Nephron (organoid): Measurements from ENCODE around the gene UBA3.

Source experiments
- H3K27ac Mint-ChIP-seq, 3 experiments: 2 replicates each; pipeline ENCODE4 v1.8.0; 2020; ENCODE audit warnings: mixed read lengths in 3 of 3, mild to moderate bottlenecking in 2 of 3, moderate library complexity in 1 of 3
- H3K27me3 Mint-ChIP-seq: 2 replicates; pipeline ENCODE4 v1.8.0; 2021; ENCODE audit warnings: low read depth, mild to moderate bottlenecking, moderate library complexity, mixed read lengths
- H3K36me3 Mint-ChIP-seq: 2 replicates; pipeline ENCODE4 v1.8.0; 2020; ENCODE audit warnings: low read depth, mixed read lengths
- H3K4me1 Mint-ChIP-seq: 2 replicates; pipeline ENCODE4 v1.8.0; 2020; ENCODE audit warnings: mixed read lengths
- H3K4me3 Mint-ChIP-seq, 3 experiments: 2 replicates each; pipeline ENCODE4 v1.8.0; 2020; ENCODE audit warnings: mild to moderate bottlenecking in 3 of 3, mixed read lengths in 3 of 3, moderate library complexity in 2 of 3
- H3K9me3 Mint-ChIP-seq: 2 replicates; pipeline ENCODE4 v1.8.0; 2020; ENCODE audit warnings: mixed read lengths
- CTCF ChIP-seq, 3 experiments: fragments of 200-600 bp; sonication (generic); IDR thresholded peaks; one replicate each; pipeline ENCODE4 v1.5.0; 2021; ENCODE audit warnings: antibody characterized with exemption in 3 of 3; ENCODE audit not compliant: unreplicated experiment in 3 of 3

UBA3 gene

GRCh38 chr3:69059688-69060087, 20.5 kb downstream of the UBA3 start:
- peaks cover 79% of the 10 kb centered on the region for H3K36me3 Mint-ChIP-seq
- H3K27me3 Mint-ChIP-seq: no peaks in the 10 kb centered on the region
- TF ChIP-seq CTCF (IDR thresholded peaks at IDR 0.05; ENCODE audit: unreplicated experiment in 3 of 3): no peak
- no peak overlapping the region for H3K27ac Mint-ChIP-seq
- no peaks in the 10 kb centered on the region for H3K9me3 Mint-ChIP-seq
- no peaks in the 10 kb centered on the region for H3K4me1 Mint-ChIP-seq
- H3K4me3 Mint-ChIP-seq: no peak overlapping the region

GRCh38 chr3:69058947-69059224, 21.3 kb downstream of the UBA3 start:
- Mint-ChIP-seq H3K36me3 (peaks cover 75% of the 10 kb centered on the region), H3K27me3 (no peaks in the 10 kb centered on the region), H3K4me3 (no peak overlapping the region), H3K4me1 (no peaks in the 10 kb centered on the region), H3K9me3 (no peaks in the 10 kb centered on the region), H3K27ac (no peak overlapping the region)
- TF ChIP-seq CTCF (IDR thresholded peaks at IDR 0.05; ENCODE audit: unreplicated experiment in 3 of 3): no peak

- Mint-ChIP-seq H3K9me3 (no peaks in the 10 kb centered on the region), H3K27ac (no peak overlapping the region), H3K27me3 (no peaks in the 10 kb centered on the region), H3K4me1 (no peaks in the 10 kb centered on the region), H3K36me3 (peaks cover 72% of the 10 kb centered on the region), H3K4me3 (no peak overlapping the region)
- TF ChIP-seq CTCF (IDR thresholded peaks at IDR 0.05; ENCODE audit: unreplicated experiment in 3 of 3): no peak
Measured at GRCh38 chr3:69058180-69058946, 21.8 kb downstream of the UBA3 start.

GRCh38 chr3:69052472-69052898, 27.7 kb downstream of the UBA3 start:
- Mint-ChIP-seq H3K9me3 (no peaks in the 10 kb centered on the region), H3K36me3 (peaks cover 35% of the 10 kb centered on the region), H3K4me1 (peaks cover 28% of the 10 kb centered on the region), H3K27ac (peak overlapping the region; percentile 90 to 95 (median 93)), H3K4me3 (peak overlapping the region; percentile 95 to 98 (median 97)), H3K27me3 (no peaks in the 10 kb centered on the region)
- TF ChIP-seq CTCF (IDR thresholded peaks at IDR 0.05; ENCODE audit: unreplicated experiment in 3 of 3): no peak

GRCh38 chr3:69051756-69052471, 28.3 kb downstream of the UBA3 start, which contains the start of gene TMF1:
Gene TMF1 (minus strand): TSS chr3:69052333. CDS start chr3:69052086, 247 bp downstream.
- H3K4me1 Mint-ChIP-seq: peaks cover 32% of the 10 kb centered on the region
- H3K4me3 Mint-ChIP-seq: peak within 1 kb of the TSS; percentile 95 to 98 (median 97)
- no peaks in the 10 kb centered on the region for H3K27me3 Mint-ChIP-seq
- no peaks in the 10 kb centered on the region for H3K9me3 Mint-ChIP-seq
- H3K27ac Mint-ChIP-seq: peak within 1 kb of the TSS; percentile 90 to 95 (median 93)
- peaks cover 34% of the 10 kb centered on the region for H3K36me3 Mint-ChIP-seq
- TF ChIP-seq CTCF (IDR thresholded peaks at IDR 0.05; ENCODE audit: unreplicated experiment in 3 of 3): no peak
